Vagina (tissue), 2 donors: ENCODE data around the gene ARHGEF11. TPM values are rescaled to one million over a fixed set of nuclear protein-coding genes. Genes with fewer than 3 reads are reported as not detected.
"Not testable (repeated sequence)": the region's sequence is repeated elsewhere in the genome, so short reads cannot be mapped to it uniquely, and the experiment has no call there.

ENCODE experiments used
- DNase-seq, 2 donors: peaks; one replicate each; pipeline ENCODE4 v3.0.0-alpha.2; 2017; ENCODE audit errors: extremely low spot score in 2 of 2
- H3K27ac ChIP-seq: fragments of 200-600 bp; sonication (generic); one replicate; pipeline ENCODE4 v1.5.1; 2019
- H3K27me3 ChIP-seq: fragments of 200-600 bp; sonication (generic); one replicate; pipeline ENCODE4 v1.5.1; 2019
- H3K36me3 ChIP-seq, 2 donors: fragments of 200-600 bp; sonication (generic); one replicate each; pipeline ENCODE4 v1.5.1; 2017 to 2019
- H3K4me1 ChIP-seq: fragments of 200-600 bp; sonication (generic); one replicate; pipeline ENCODE4 v1.5.1; 2019
- H3K4me3 ChIP-seq, 2 donors: fragments of 200-600 bp; sonication (generic); 1 replicate in 1 of 2; 2 replicates in 1 of 2; pipeline ENCODE4 v1.5.1; 2016 to 2019
- H3K9me3 ChIP-seq: fragments of 200-600 bp; sonication (generic); one replicate; pipeline ENCODE4 v1.5.1; 2019
- POLR2A ChIP-seq, 2 donors: fragments of 450-650 bp; IDR thresholded peaks; one replicate each; pipeline ENCODE4 v1.6.1; 2017; ENCODE audit warnings: antibody characterized with exemption in 2 of 2, mild to moderate bottlenecking in 2 of 2, moderate library complexity in 2 of 2
- POLR2AphosphoS5 ChIP-seq, 2 donors: sonication (generic); formaldehyde crosslinking; IDR thresholded peaks; one replicate each; pipeline ENCODE4 v1.9.0; 2017; ENCODE audit warnings: antibody characterized with exemption in 2 of 2, mild to moderate bottlenecking in 2 of 2, low read depth in 1 of 2; ENCODE audit not compliant: insufficient read depth in 1 of 2
- intact Hi-C: fragments of 100-400 bp; cut with DNase I; formaldehyde crosslinking; loops from one replicate; pipeline ENCODE4 v1.15.1; 2023
- total RNA-seq: library from RNA; depleted of rRNA; stranded (reverse); fragments of >200 nt; gene quantifications from one replicate; pipeline ENCODE4 v1.2.3, GENCODE V29; 2016
- TF ChIP-seq, protein P1 (sequence below), 3 experiments: fragments of 450-650 bp in 2 of 3; fragments of 200-600 bp in 1 of 3; sonication (generic) in 1 of 3; IDR thresholded peaks; one replicate each; pipeline ENCODE4 v1.5.1; 2017 to 2019; ENCODE audit warnings: antibody characterized with exemption in 3 of 3, mild to moderate bottlenecking in 2 of 3, moderate library complexity in 2 of 3

Gene ARHGEF11
- total RNA-seq, 1 donor from 2014 or later = 29.2 TPM

- no peak overlapping the region for H3K27ac ChIP-seq
- intact Hi-C loops = no loop called here
- DNase-seq = no peak
Observed at GRCh38 chr1:157080714-157081113, 35.2 kb upstream of the ARHGEF11 start.

DNA sequence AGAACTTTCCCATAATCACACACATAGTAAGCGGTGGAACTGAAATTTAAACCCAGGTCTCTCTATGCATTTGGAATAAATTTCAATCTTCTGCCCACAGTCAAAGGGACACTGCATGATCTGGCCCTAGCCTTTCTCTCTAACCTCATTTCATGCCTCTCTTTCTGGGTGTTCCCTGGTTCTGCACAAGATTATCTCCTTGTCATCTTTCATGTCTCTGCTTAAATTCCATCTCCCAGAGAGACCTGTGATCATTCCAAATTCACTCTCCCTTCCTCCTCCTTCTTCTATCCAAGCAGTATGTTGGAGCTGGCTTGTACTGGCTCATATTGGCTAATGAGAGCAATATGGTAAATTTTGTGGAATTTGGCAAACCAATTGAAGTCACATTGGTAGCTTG is 31.9 kb upstream of the ARHGEF11 start:
- no peaks in the 10 kb centered on the region for H3K27me3 ChIP-seq
- no peaks in the 10 kb centered on the region for H3K36me3 ChIP-seq
- no peak for DNase-seq
- H3K4me3 ChIP-seq = no peak overlapping the region
- no peak for TF ChIP-seq POLR2AphosphoS5 (IDR thresholded peaks at IDR 0.05; ENCODE audit: insufficient read depth in 1 of 2, low read depth in 1 of 2)
- TF ChIP-seq, protein P1, sequence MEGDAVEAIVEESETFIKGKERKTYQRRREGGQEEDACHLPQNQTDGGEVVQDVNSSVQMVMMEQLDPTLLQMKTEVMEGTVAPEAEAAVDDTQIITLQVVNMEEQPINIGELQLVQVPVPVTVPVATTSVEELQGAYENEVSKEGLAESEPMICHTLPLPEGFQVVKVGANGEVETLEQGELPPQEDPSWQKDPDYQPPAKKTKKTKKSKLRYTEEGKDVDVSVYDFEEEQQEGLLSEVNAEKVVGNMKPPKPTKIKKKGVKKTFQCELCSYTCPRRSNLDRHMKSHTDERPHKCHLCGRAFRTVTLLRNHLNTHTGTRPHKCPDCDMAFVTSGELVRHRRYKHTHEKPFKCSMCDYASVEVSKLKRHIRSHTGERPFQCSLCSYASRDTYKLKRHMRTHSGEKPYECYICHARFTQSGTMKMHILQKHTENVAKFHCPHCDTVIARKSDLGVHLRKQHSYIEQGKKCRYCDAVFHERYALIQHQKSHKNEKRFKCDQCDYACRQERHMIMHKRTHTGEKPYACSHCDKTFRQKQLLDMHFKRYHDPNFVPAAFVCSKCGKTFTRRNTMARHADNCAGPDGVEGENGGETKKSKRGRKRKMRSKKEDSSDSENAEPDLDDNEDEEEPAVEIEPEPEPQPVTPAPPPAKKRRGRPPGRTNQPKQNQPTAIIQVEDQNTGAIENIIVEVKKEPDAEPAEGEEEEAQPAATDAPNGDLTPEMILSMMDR (IDR thresholded peaks at IDR 0.05) = no peak
- TF ChIP-seq POLR2A (IDR thresholded peaks at IDR 0.05) = no peak
- peaks cover 9% of the 10 kb centered on the region for H3K4me1 ChIP-seq
- intact Hi-C loops = no loop called here
- H3K27ac ChIP-seq = no peak overlapping the region
- H3K9me3 ChIP-seq = no peaks in the 10 kb centered on the region

More at GRCh38 chr1:157080714-157081113, 35.2 kb upstream of the ARHGEF11 start:
- no peak for TF ChIP-seq POLR2AphosphoS5 (IDR thresholded peaks at IDR 0.05; ENCODE audit: insufficient read depth in 1 of 2, low read depth in 1 of 2)
- TF ChIP-seq, protein P1 (IDR thresholded peaks at IDR 0.05) = no peak
- no peak for TF ChIP-seq POLR2A (IDR thresholded peaks at IDR 0.05)
- H3K9me3 ChIP-seq = no peaks in the 10 kb centered on the region
- no peaks in the 10 kb centered on the region for H3K27me3 ChIP-seq
- H3K36me3 ChIP-seq = no peaks in the 10 kb centered on the region
- no peaks in the 10 kb centered on the region for H3K4me1 ChIP-seq
- no peak overlapping the region for H3K4me3 ChIP-seq

- H3K27ac ChIP-seq = no peak overlapping the region
- no peaks in the 10 kb centered on the region for H3K36me3 ChIP-seq
- no peak for DNase-seq
- intact Hi-C loops = no loop called here
- H3K27me3 ChIP-seq = no peaks in the 10 kb centered on the region
- H3K4me3 ChIP-seq = peak overlapping the region in 1 of 2 donors; percentile 17
- peaks cover 9% of the 10 kb centered on the region for H3K4me1 ChIP-seq
- no peaks in the 10 kb centered on the region for H3K9me3 ChIP-seq
- TF ChIP-seq POLR2A (IDR thresholded peaks at IDR 0.05) = no peak
- TF ChIP-seq, protein P1 (IDR thresholded peaks at IDR 0.05) = peak in 2 of 3 experiments; percentile 17 to 32
Observed at GRCh38 chr1:157073944-157074685, 28.6 kb upstream of the ARHGEF11 start.

DNA sequence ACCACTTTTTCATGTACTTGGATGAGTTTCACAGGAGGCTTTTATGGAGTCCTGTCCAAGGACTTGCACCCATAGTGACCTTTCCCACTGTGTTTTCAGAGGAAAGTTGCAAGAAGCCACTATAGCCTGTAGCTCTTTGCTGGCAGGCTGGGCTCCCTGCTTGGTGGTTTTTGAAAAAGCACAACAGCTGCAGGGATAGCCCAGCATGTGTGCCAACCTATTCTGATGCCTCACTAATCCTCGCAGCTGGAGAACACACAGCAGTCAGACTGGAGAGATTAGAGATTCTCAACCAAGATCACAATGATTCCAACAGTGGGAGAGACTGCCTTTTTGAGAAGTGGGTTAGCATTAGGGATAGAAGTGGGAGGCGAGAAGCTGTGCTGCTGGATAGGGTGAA is 24.1 kb upstream of the ARHGEF11 start:
- no peak for TF ChIP-seq POLR2A (IDR thresholded peaks at IDR 0.05)
- TF ChIP-seq, protein P1 (IDR thresholded peaks at IDR 0.05) = no peak
- TF ChIP-seq POLR2AphosphoS5 (IDR thresholded peaks at IDR 0.05; ENCODE audit: insufficient read depth in 1 of 2, low read depth in 1 of 2) = no peak
- H3K4me3 ChIP-seq = no peak overlapping the region
- H3K27ac ChIP-seq = no peak overlapping the region
- H3K9me3 ChIP-seq = no peaks in the 10 kb centered on the region
- no peaks in the 10 kb centered on the region for H3K36me3 ChIP-seq
- peaks cover 9% of the 10 kb centered on the region for H3K4me1 ChIP-seq
- DNase-seq = no peak
- intact Hi-C loops = loop anchor here (10.0 kb wide), 1 partner anchor 145 kb away; the partner anchor contains the start of gene LRRC71
- H3K27me3 ChIP-seq = no peaks in the 10 kb centered on the region

GRCh38 chr1:157059241-157059640 is 13.7 kb upstream of the ARHGEF11 start:
- H3K36me3 ChIP-seq, H3K4me3 ChIP-seq, H3K4me1 ChIP-seq, DNase-seq, intact Hi-C loops, H3K27ac ChIP-seq, H3K27me3 ChIP-seq: not testable (repeated sequence)
- H3K9me3 ChIP-seq = peaks cover 11% of the 10 kb centered on the region
